HG03139 (cell line): Measurements from ENCODE around the gene PRICKLE3.
A peak's percentile ranks its signal among the peaks of the same experiment; 100 is the strongest.
"Not testable (repeated sequence)": the region's sequence is repeated elsewhere in the genome, so short reads cannot be mapped to it uniquely, and the experiment has no call there.

ENCODE experiments used
- ATAC-seq: cut with Tn5 transposase; IDR thresholded peaks from one replicate; pipeline ENCODE4 v1.9.1; 2021; ENCODE audit not compliant: unreplicated experiment

Gene PRICKLE3

DNA sequence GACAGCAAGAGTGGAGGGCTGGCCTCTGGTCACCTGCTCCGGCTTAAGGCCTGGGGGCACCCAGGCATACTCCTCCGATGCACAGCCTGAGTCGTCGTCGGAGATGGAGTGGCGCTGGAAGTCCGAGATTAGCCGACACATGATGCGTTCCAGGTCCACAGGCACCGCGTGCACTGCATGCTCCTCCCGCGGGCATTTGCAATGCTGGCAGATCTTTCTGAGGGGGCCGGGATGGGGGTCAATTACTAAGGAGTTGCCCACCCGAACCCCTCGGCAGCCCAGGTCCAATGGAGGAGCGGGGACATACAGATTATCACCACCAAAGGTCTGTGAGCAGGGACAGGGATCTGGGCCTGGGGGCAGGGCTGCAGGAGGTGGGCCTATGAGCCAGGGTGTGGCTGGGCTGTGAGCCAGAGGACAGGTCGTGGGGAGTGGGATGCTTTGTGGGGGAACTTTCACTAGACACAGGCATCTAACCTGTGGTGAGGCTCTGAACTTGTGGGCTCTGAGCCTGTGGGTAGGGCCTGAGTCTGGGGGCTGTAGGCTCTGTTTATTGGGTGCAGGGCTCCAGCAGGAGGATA lies 2.4 kb downstream of the PRICKLE3 start:
- no peak for ATAC-seq

GRCh38 chrX:49179358-49179757 lies 6.8 kb downstream of the PRICKLE3 start:
- ATAC-seq = no peak

DNA sequence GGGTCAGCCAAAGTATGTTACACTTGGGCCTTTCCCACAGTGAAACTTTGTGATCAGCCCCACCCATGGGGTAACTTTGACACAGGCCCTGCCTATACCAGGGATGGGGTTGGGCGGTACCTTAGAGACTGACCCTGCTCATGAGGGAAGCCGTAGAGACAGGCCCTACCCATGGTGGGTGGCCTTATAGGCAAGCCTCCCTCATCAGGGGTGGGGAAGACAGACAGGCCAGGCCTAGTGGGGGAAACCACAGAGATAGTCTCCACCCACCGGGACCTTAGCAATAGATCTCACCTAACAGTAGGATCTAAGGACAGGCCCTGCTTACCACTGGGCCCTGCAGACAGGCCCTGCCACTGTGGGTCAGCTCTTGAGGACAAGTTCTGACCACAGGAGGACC lies 7.6 kb downstream of the PRICKLE3 start:
- ATAC-seq = no peak

GRCh38 chrX:49177873-49178480 lies 8.2 kb downstream of the PRICKLE3 start:
- ATAC-seq = no peak

- no peak for ATAC-seq
Observed at GRCh38 chrX:49177338-49177833, 8.8 kb downstream of the PRICKLE3 start.

GRCh38 chrX:49176421-49177326 lies 9.5 kb downstream of the PRICKLE3 start:
- ATAC-seq = no peak

DNA sequence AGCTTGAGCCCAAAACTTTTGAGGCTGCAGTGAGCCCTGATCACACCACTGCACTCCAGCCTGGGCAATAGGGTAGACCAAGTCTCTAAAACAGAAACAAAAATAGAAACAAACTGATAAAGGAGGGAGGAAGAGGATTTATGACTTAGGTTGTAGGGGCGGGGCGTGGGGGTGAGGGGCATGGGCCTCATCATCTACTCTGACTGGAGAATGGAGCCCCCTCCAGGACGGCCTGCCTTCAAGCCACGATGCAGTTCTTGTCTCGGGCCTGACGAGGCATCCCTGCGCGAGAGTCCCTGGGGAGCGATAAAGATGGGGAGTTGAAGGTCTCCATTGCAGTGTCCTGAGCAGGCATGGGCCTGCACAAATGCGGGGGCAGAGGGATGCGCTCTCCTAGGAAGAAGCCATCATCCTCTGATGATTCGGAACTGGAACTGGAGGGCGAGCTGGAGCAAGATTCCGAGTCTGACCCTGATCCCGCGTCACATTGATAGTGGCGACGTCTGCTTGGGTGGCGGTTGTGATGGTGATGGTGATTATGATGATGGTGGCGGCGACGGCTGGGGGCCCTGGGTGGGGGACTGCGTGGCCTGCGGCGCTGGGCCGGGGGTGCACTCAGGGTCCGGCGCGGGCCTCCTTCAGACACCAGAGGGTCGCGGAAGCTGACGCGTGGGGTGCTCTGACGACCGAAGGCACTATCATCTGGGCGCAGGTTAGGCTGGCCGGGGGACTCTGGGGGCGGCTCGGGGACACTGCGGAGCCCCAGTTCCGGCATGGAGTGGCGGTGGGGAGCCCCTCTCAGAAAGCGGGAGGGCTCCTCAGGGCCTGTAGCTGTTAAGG lies 10.5 kb downstream of the PRICKLE3 start:
- no peak for ATAC-seq

GRCh38 chrX:49174723-49175122 lies 11.4 kb downstream of the PRICKLE3 start:
- no peak for ATAC-seq

DNA sequence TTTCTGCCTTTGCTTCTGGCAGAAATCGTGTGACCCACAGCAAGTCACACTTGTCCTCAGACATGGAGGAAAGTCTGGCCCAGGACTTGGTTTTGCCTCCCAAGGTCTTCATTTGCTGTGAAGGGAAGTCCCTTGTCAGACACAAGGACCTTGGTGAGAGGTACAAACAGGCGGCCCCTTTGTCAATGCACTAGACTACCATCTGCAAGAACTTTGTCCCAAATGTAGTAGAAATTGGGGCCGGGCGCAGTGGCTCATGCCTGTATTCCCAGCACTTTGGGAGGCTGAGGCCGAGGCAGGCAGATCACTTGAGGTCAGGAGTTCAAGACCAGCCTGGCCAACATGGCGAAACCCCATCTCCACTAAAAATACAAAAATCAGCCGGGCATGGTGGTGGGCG lies 12.6 kb downstream of the PRICKLE3 start:
- ATAC-seq = not testable (repeated sequence)

DNA sequence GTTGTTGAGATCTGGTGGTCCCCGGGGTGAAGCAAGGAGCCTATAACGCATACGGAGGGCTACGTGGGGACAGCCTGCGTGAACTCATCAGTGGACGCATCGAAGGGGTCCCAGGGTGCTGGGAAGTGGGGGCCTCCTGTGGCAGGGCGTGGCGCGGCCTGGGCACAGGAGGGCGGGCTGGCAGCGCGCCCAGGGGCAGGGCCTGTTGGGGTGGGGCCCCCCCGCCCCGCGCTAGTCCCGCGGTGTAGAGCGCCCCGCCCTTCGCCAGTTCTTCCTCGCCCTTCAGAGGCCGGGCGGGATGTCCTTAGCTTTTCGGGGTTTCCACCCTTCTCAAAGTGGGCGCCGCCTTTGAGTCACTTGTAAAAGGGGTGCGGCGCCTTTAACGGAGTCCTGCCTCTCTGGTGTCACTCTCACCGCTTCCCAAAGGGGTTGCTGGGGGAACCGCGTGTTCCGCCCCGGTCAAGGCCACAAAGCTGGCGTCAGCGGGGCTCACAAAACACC lies 13.8 kb downstream of the PRICKLE3 start:
- ATAC-seq = peak; percentile 64

DNA sequence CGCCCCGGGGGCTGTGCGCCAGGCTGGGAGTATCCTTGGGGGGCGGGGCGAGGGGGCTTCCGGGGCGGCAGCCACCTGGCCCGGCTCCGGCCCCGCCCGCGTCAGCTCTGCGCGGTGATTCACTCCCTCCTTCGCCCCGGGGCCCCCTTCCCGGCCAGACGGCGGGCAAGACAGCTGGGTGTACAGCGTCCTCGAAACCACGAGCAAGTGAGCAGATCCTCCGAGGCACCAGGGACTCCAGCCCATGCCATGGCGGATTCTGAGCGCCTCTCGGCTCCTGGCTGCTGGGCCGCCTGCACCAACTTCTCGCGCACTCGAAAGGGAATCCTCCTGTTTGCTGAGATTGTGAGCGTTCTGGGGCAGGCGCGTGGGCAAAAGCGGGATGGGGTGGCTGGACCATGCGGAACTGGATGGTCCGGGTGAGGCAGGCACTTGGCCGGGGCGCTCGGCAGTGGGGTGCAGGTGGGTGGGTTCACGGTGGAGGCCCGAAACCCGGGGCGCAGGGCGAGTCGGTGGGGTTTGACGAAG lies 14.4 kb downstream of the PRICKLE3 start, which contains the start of gene PLP2:
PLP2 (plus strand) TSS at position 147 of the 528 bp plus-strand sequence; CDS start at position 250, 103 bp downstream.
- ATAC-seq = peak; percentile 40

GRCh38 chrX:49167740-49168108 lies 18.4 kb downstream of the PRICKLE3 start:
- no peak for ATAC-seq

- no peak for ATAC-seq
Observed at GRCh38 chrX:49166914-49167739, 19.0 kb downstream of the PRICKLE3 start.

DNA sequence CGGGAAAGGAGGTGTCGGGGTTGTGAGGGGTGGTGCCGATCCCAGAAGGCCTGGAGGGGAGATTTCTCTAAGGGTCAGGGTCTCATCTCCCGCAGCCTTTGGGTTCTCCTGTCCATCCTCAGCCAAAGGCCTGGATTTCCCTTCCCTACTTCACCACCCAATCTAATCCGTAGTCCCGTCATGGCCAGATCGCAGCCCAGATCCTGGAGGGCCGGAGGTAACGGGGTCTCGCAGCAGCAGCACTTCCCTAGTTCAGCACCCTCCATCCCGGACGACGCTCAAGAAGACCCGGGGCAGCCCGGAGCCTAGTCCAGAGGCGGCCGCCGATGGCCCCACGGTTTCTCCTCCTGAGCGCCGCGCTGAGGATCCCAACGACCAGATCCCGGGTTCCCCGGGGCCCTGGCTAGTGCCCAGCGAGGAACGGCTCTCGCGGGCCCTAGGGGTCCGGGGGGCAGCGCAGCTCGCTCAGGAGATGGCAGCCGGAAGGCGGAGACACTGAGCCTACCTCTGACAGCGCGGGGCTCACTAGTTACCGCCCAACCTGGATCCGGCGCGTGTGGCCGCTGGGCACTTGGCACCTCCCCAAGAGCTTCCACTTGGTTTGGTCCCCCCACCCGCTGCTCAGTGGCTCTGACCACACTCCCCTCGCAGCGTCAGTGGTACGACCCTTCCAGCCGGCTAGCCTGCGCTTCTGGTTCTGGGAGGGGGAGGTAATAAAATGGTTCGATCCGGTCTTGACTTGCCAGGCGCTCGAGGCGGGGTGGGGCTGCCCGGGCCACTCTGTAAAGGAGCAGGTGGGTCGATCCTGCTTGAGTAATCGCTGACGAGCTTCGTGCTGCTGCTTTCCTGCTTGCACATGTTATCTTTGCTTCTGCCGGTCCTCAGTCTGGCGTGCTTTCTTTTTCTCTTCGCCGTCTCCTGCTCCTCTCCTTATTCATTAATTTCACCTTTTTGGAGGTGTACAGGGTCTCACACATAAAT lies 20.0 kb downstream of the PRICKLE3 start:
- no peak for ATAC-seq

- no peak for ATAC-seq
Observed at GRCh38 chrX:49164589-49165360, 21.4 kb downstream of the PRICKLE3 start.

- ATAC-seq = peak; percentile 41
Observed at GRCh38 chrX:49163555-49164419, 22.4 kb downstream of the PRICKLE3 start.

DNA sequence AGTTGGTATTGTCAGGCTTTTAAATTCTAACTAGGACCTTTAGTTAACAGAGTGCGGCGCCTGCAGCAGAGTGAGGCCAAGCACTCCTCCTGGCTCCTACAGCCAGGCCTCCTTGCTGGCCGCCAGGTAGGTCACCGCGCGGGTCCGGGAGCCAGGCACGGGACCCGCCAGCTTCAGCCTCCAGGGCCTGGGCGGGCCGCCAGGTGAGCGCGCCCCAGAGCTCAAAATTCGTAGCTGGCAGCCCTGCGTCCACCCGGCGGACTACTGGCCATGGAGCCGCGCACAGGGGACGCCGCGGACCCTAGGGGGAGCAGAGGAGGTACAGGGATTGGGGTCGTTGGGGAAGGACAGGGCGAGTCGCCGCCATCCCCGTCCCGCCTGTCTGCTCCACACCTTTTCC lies 23.6 kb downstream of the PRICKLE3 start, which contains the start of gene MAGIX:
MAGIX (plus strand) TSS at position 139 of the 400 bp plus-strand sequence; CDS start at position 271, 132 bp downstream.
- ATAC-seq = no peak
